Measurements from ENCODE around the gene BIRC3.

DNA sequence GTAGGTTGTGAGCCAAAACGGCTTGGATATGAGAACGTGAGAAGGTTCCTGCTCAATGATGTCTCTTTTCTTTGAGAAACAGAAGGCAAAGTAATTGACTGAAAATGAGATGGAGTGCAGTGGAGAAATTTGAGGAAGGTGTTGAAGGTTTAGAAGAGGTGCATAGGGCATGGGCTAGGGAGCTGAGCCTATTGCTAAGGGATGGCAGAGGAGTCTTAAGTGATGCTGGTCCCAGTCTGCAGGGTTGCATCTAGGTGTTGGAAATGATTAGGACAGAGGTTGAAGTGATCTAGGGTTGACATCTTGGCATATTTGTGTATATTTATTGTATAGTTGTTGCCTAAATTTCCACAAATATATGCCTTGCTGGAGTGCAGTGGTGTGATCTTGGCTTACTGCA is 2.3 kb downstream of the BIRC3 start:
- TF ChIP-seq, protein P1, sequence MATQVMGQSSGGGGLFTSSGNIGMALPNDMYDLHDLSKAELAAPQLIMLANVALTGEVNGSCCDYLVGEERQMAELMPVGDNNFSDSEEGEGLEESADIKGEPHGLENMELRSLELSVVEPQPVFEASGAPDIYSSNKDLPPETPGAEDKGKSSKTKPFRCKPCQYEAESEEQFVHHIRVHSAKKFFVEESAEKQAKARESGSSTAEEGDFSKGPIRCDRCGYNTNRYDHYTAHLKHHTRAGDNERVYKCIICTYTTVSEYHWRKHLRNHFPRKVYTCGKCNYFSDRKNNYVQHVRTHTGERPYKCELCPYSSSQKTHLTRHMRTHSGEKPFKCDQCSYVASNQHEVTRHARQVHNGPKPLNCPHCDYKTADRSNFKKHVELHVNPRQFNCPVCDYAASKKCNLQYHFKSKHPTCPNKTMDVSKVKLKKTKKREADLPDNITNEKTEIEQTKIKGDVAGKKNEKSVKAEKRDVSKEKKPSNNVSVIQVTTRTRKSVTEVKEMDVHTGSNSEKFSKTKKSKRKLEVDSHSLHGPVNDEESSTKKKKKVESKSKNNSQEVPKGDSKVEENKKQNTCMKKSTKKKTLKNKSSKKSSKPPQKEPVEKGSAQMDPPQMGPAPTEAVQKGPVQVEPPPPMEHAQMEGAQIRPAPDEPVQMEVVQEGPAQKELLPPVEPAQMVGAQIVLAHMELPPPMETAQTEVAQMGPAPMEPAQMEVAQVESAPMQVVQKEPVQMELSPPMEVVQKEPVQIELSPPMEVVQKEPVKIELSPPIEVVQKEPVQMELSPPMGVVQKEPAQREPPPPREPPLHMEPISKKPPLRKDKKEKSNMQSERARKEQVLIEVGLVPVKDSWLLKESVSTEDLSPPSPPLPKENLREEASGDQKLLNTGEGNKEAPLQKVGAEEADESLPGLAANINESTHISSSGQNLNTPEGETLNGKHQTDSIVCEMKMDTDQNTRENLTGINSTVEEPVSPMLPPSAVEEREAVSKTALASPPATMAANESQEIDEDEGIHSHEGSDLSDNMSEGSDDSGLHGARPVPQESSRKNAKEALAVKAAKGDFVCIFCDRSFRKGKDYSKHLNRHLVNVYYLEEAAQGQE (IDR thresholded peaks at IDR 0.05; ENCODE audit: borderline replicate concordance): no peak
- TF ChIP-seq MXI1 (conservative IDR thresholded peaks at IDR 0.05; ENCODE audit: poor library complexity, severe bottlenecking): no peak
- TF ChIP-seq, protein P2, sequence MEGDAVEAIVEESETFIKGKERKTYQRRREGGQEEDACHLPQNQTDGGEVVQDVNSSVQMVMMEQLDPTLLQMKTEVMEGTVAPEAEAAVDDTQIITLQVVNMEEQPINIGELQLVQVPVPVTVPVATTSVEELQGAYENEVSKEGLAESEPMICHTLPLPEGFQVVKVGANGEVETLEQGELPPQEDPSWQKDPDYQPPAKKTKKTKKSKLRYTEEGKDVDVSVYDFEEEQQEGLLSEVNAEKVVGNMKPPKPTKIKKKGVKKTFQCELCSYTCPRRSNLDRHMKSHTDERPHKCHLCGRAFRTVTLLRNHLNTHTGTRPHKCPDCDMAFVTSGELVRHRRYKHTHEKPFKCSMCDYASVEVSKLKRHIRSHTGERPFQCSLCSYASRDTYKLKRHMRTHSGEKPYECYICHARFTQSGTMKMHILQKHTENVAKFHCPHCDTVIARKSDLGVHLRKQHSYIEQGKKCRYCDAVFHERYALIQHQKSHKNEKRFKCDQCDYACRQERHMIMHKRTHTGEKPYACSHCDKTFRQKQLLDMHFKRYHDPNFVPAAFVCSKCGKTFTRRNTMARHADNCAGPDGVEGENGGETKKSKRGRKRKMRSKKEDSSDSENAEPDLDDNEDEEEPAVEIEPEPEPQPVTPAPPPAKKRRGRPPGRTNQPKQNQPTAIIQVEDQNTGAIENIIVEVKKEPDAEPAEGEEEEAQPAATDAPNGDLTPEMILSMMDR (IDR thresholded peaks at IDR 0.05; ENCODE audit: poor library complexity, severe bottlenecking): no peak
- TF ChIP-seq SMC3 (conservative IDR thresholded peaks at IDR 0.05; ENCODE audit: poor library complexity): no peak
- TF ChIP-seq EZH2 (IDR thresholded peaks at IDR 0.05; ENCODE audit: borderline replicate concordance, insufficient read depth, low read length, poor library complexity, severe bottlenecking): no peak
- no peak for TF ChIP-seq TAF1 (IDR thresholded peaks at IDR 0.05; ENCODE audit: low read depth)

Data from neural cell (in vitro differentiated cells).